SU-DHL-6 (cell line): ENCODE measurements around the gene KLK13.

Experiments
- H2AFZ ChIP-seq: fragments of 200-600 bp; sonication (generic); 2 replicates; pipeline ENCODE4 v1.6.1; 2014; ENCODE audit warnings: low read depth, mild to moderate bottlenecking, moderate library complexity, mixed read lengths, antibody characterized with exemption, low read length; ENCODE audit not compliant: severe bottlenecking
- H3F3A ChIP-seq: fragments of 200-600 bp; shearing (Covaris generic); 2 replicates; pipeline ENCODE4 v1.6.0; 2016; ENCODE audit warnings: antibody characterized with exemption, mild to moderate bottlenecking; ENCODE audit not compliant: insufficient read depth
- H3K27ac ChIP-seq: fragments of 200-600 bp; sonication (generic); 2 replicates; pipeline ENCODE4 v1.5.1; 2016; ENCODE audit warnings: low read depth, mild to moderate bottlenecking, low read length, moderate library complexity, mixed read lengths
- H3K27me3 ChIP-seq: fragments of 200-600 bp; sonication (generic), shearing (Covaris generic); 2 replicates; pipeline ENCODE4 v1.6.0; 2014; ENCODE audit warnings: mild to moderate bottlenecking, low read length
- H3K36me3 ChIP-seq: fragments of 200-600 bp; sonication (generic); 2 replicates; pipeline ENCODE4 v1.6.1; 2014; ENCODE audit warnings: mild to moderate bottlenecking, low read length, mixed read lengths
- H3K4me2 ChIP-seq: fragments of 300-600, 200-600 bp; shearing (Covaris generic), sonication (generic); 2 replicates; pipeline ENCODE4 v1.6.0; 2014; ENCODE audit warnings: low read length, low read depth, mild to moderate bottlenecking; ENCODE audit not compliant: poor library complexity, severe bottlenecking
- H3K4me3 ChIP-seq: fragments of 200-600 bp; sonication (generic); 2 replicates; pipeline ENCODE4 v1.5.1; 2014; ENCODE audit warnings: antibody characterized with exemption, low read length, mild to moderate bottlenecking, mixed read lengths; ENCODE audit not compliant: insufficient read depth, poor library complexity, severe bottlenecking
- H3K79me2 ChIP-seq: fragments of 200-600 bp; sonication (generic); 2 replicates; pipeline ENCODE4 v1.6.1; 2014; ENCODE audit warnings: mild to moderate bottlenecking, low read length, moderate library complexity; ENCODE audit not compliant: insufficient read depth
- H3K9ac ChIP-seq: fragments of 200-600 bp; sonication (generic); 2 replicates; pipeline ENCODE4 v1.7.0; 2014; ENCODE audit warnings: mild to moderate bottlenecking, low read length
- H3K9me2 ChIP-seq: fragments of 200-600 bp; sonication (generic); replicated peaks from 2 replicates; pipeline ENCODE4 v1.6.1; 2014; ENCODE audit warnings: low read length; ENCODE audit not compliant: insufficient read depth
- H3K9me3 ChIP-seq: fragments of 200-600 bp; sonication (generic); 2 replicates; pipeline ENCODE4 v1.6.1; 2014; ENCODE audit warnings: low read length, mixed read lengths; ENCODE audit not compliant: insufficient read depth
- H4K20me1 ChIP-seq: fragments of 200-600 bp; sonication (generic); 2 replicates; pipeline ENCODE4 v1.6.1; 2014; ENCODE audit warnings: low read depth, mild to moderate bottlenecking, antibody characterized with exemption, low read length, moderate library complexity, mixed read lengths
- CTCF ChIP-seq: fragments of 200-600 bp; sonication (generic); IDR thresholded peaks from one replicate; pipeline ENCODE4 v1.5.1; 2017; ENCODE audit warnings: antibody characterized with exemption, mild to moderate bottlenecking, low read length, moderate library complexity; ENCODE audit not compliant: insufficient read depth, poor library complexity, severe bottlenecking
- EZH2phosphoT487 ChIP-seq: fragments of 200-600 bp; sonication (generic), shearing (Covaris generic); conservative IDR thresholded peaks from 2 replicates; pipeline ENCODE4 v1.6.1; 2018; ENCODE audit warnings: mild to moderate bottlenecking, antibody characterized with exemption, low read length, moderate library complexity, mixed read lengths

The KLK13 gene

GRCh38 chr19:51076631-51077213 is 11.8 kb upstream of the KLK13 start:
- Histone ChIP-seq H3K4me2 (no peak overlapping the region), H2AFZ (no peak overlapping the region), H3K9ac (no peak overlapping the region), H3K9me3 (no peaks in the 10 kb centered on the region), H3F3A (no peaks in the 10 kb centered on the region), H3K36me3 (no peaks in the 10 kb centered on the region), H3K79me2 (no peaks in the 10 kb centered on the region), H4K20me1 (no peaks in the 10 kb centered on the region), H3K27me3 (no peaks in the 10 kb centered on the region), H3K9me2 (no peaks in the 10 kb centered on the region), H3K4me3 (no peak overlapping the region), H3K27ac (no peak overlapping the region)
- TF ChIP-seq EZH2phosphoT487 (no peak), CTCF (no peak)

GRCh38 chr19:51075998-51076397 is 11.1 kb upstream of the KLK13 start:
- Histone ChIP-seq H3K9ac (no peak overlapping the region), H3K4me3 (no peak overlapping the region), H3K79me2 (no peaks in the 10 kb centered on the region), H3K9me2 (no peaks in the 10 kb centered on the region), H3K36me3 (no peaks in the 10 kb centered on the region), H3K27ac (no peak overlapping the region), H3F3A (no peaks in the 10 kb centered on the region), H3K4me2 (no peak overlapping the region), H3K9me3 (no peaks in the 10 kb centered on the region), H4K20me1 (no peaks in the 10 kb centered on the region), H2AFZ (no peak overlapping the region), H3K27me3 (no peaks in the 10 kb centered on the region)
- TF ChIP-seq EZH2phosphoT487 (no peak), CTCF (no peak)

- no peaks in the 10 kb centered on the region for H3K9me3 ChIP-seq
- no peak for TF ChIP-seq EZH2phosphoT487
- H4K20me1 ChIP-seq = no peaks in the 10 kb centered on the region
- no peaks in the 10 kb centered on the region for H3K27me3 ChIP-seq
- no peak overlapping the region for H3K27ac ChIP-seq
- no peak overlapping the region for H3K4me2 ChIP-seq
- no peaks in the 10 kb centered on the region for H3K79me2 ChIP-seq
- no peaks in the 10 kb centered on the region for H3K36me3 ChIP-seq
- H3K9me2 ChIP-seq = no peaks in the 10 kb centered on the region
- no peak overlapping the region for H3K9ac ChIP-seq
- H2AFZ ChIP-seq = no peak overlapping the region
- H3F3A ChIP-seq = no peaks in the 10 kb centered on the region
- H3K4me3 ChIP-seq = no peak overlapping the region
Observed at GRCh38 chr19:51071095-51071405, 6.2 kb upstream of the KLK13 start.

GRCh38 chr19:51070334-51071094 is 5.6 kb upstream of the KLK13 start:
- H2AFZ ChIP-seq = no peak overlapping the region
- H3K9me2 ChIP-seq = no peaks in the 10 kb centered on the region
- H3K4me2 ChIP-seq = no peak overlapping the region
- no peak overlapping the region for H3K27ac ChIP-seq
- H3K27me3 ChIP-seq = no peaks in the 10 kb centered on the region
- no peak overlapping the region for H3K4me3 ChIP-seq
- no peaks in the 10 kb centered on the region for H3K36me3 ChIP-seq
- H4K20me1 ChIP-seq = no peaks in the 10 kb centered on the region
- H3K79me2 ChIP-seq = no peaks in the 10 kb centered on the region
- no peaks in the 10 kb centered on the region for H3K9me3 ChIP-seq
- H3K9ac ChIP-seq = no peak overlapping the region
- H3F3A ChIP-seq = no peaks in the 10 kb centered on the region
- TF ChIP-seq CTCF = no peak
- no peak for TF ChIP-seq EZH2phosphoT487
